SU-DHL-6 (cell line): ENCODE measurements around the gene TMPRSS9.

Experiments
- H2AFZ ChIP-seq: fragments of 200-600 bp; sonication (generic); 2 replicates; pipeline ENCODE4 v1.6.1; 2014; ENCODE audit warnings: low read depth, mild to moderate bottlenecking, moderate library complexity, mixed read lengths, antibody characterized with exemption, low read length; ENCODE audit not compliant: severe bottlenecking
- H3F3A ChIP-seq: fragments of 200-600 bp; shearing (Covaris generic); 2 replicates; pipeline ENCODE4 v1.6.0; 2016; ENCODE audit warnings: antibody characterized with exemption, mild to moderate bottlenecking; ENCODE audit not compliant: insufficient read depth
- H3K27ac ChIP-seq: fragments of 200-600 bp; sonication (generic); 2 replicates; pipeline ENCODE4 v1.5.1; 2016; ENCODE audit warnings: low read depth, mild to moderate bottlenecking, low read length, moderate library complexity, mixed read lengths
- H3K27me3 ChIP-seq: fragments of 200-600 bp; sonication (generic), shearing (Covaris generic); 2 replicates; pipeline ENCODE4 v1.6.0; 2014; ENCODE audit warnings: mild to moderate bottlenecking, low read length
- H3K36me3 ChIP-seq: fragments of 200-600 bp; sonication (generic); 2 replicates; pipeline ENCODE4 v1.6.1; 2014; ENCODE audit warnings: mild to moderate bottlenecking, low read length, mixed read lengths
- H3K4me2 ChIP-seq: fragments of 300-600, 200-600 bp; shearing (Covaris generic), sonication (generic); 2 replicates; pipeline ENCODE4 v1.6.0; 2014; ENCODE audit warnings: low read length, low read depth, mild to moderate bottlenecking; ENCODE audit not compliant: poor library complexity, severe bottlenecking
- H3K4me3 ChIP-seq: fragments of 200-600 bp; sonication (generic); 2 replicates; pipeline ENCODE4 v1.5.1; 2014; ENCODE audit warnings: antibody characterized with exemption, low read length, mild to moderate bottlenecking, mixed read lengths; ENCODE audit not compliant: insufficient read depth, poor library complexity, severe bottlenecking
- H3K79me2 ChIP-seq: fragments of 200-600 bp; sonication (generic); 2 replicates; pipeline ENCODE4 v1.6.1; 2014; ENCODE audit warnings: mild to moderate bottlenecking, low read length, moderate library complexity; ENCODE audit not compliant: insufficient read depth
- H3K9ac ChIP-seq: fragments of 200-600 bp; sonication (generic); 2 replicates; pipeline ENCODE4 v1.7.0; 2014; ENCODE audit warnings: mild to moderate bottlenecking, low read length
- H3K9me2 ChIP-seq: fragments of 200-600 bp; sonication (generic); replicated peaks from 2 replicates; pipeline ENCODE4 v1.6.1; 2014; ENCODE audit warnings: low read length; ENCODE audit not compliant: insufficient read depth
- H3K9me3 ChIP-seq: fragments of 200-600 bp; sonication (generic); 2 replicates; pipeline ENCODE4 v1.6.1; 2014; ENCODE audit warnings: low read length, mixed read lengths; ENCODE audit not compliant: insufficient read depth
- H4K20me1 ChIP-seq: fragments of 200-600 bp; sonication (generic); 2 replicates; pipeline ENCODE4 v1.6.1; 2014; ENCODE audit warnings: low read depth, mild to moderate bottlenecking, antibody characterized with exemption, low read length, moderate library complexity, mixed read lengths
- CTCF ChIP-seq: fragments of 200-600 bp; sonication (generic); IDR thresholded peaks from one replicate; pipeline ENCODE4 v1.5.1; 2017; ENCODE audit warnings: antibody characterized with exemption, mild to moderate bottlenecking, low read length, moderate library complexity; ENCODE audit not compliant: insufficient read depth, poor library complexity, severe bottlenecking
- EZH2phosphoT487 ChIP-seq: fragments of 200-600 bp; sonication (generic), shearing (Covaris generic); conservative IDR thresholded peaks from 2 replicates; pipeline ENCODE4 v1.6.1; 2018; ENCODE audit warnings: mild to moderate bottlenecking, antibody characterized with exemption, low read length, moderate library complexity, mixed read lengths

Gene TMPRSS9

GRCh38 chr19:2421581-2422306, 61.7 kb downstream of the TMPRSS9 start:
- peaks cover 26% of the 10 kb centered on the region for H3K79me2 ChIP-seq
- H3K4me2 ChIP-seq = no peak overlapping the region
- TF ChIP-seq EZH2phosphoT487 (no peak), CTCF (no peak)
- no peak overlapping the region for H2AFZ ChIP-seq
- H3K9ac ChIP-seq = no peak overlapping the region
- H3K9me2 ChIP-seq = no peaks in the 10 kb centered on the region
- no peak overlapping the region for H3K4me3 ChIP-seq
- no peaks in the 10 kb centered on the region; the same call in 1 of the 2 replicates for H3F3A ChIP-seq
- H3K36me3 ChIP-seq = no peaks in the 10 kb centered on the region
- no peak overlapping the region for H3K27ac ChIP-seq
- no peaks in the 10 kb centered on the region; the same call in 1 of the 2 replicates for H4K20me1 ChIP-seq
- H3K27me3 ChIP-seq = no peaks in the 10 kb centered on the region
- H3K9me3 ChIP-seq = no peaks in the 10 kb centered on the region

- TF ChIP-seq CTCF = no peak
- TF ChIP-seq EZH2phosphoT487 = no peak
- no peaks in the 10 kb centered on the region for H3K9me2 ChIP-seq
- no peaks in the 10 kb centered on the region; the same call in 1 of the 2 replicates for H4K20me1 ChIP-seq
- no peaks in the 10 kb centered on the region for H3K27me3 ChIP-seq
- no peaks in the 10 kb centered on the region for H3K36me3 ChIP-seq
- no peak overlapping the region for H2AFZ ChIP-seq
- peaks cover 5% of the 10 kb centered on the region for H3F3A ChIP-seq
- no peak overlapping the region for H3K4me2 ChIP-seq
- H3K79me2 ChIP-seq = peaks cover 31% of the 10 kb centered on the region
- H3K9me3 ChIP-seq = no peaks in the 10 kb centered on the region
- H3K27ac ChIP-seq = no peak overlapping the region
- no peak overlapping the region for H3K9ac ChIP-seq
- no peak overlapping the region for H3K4me3 ChIP-seq
These were observed 63.2 kb downstream of the TMPRSS9 start for GRCh38 chr19:2423071-2423914.

- Histone ChIP-seq H4K20me1 (no peaks in the 10 kb centered on the region; the same call in 1 of the 2 replicates), H3K9me3 (no peaks in the 10 kb centered on the region), H2AFZ (no peak overlapping the region), H3K79me2 (peaks cover 31% of the 10 kb centered on the region), H3F3A (peaks cover 8% of the 10 kb centered on the region), H3K27me3 (no peaks in the 10 kb centered on the region), H3K4me2 (no peak overlapping the region), H3K4me3 (no peak overlapping the region), H3K36me3 (no peaks in the 10 kb centered on the region), H3K9ac (no peak overlapping the region), H3K9me2 (no peaks in the 10 kb centered on the region), H3K27ac (no peak overlapping the region)
- TF ChIP-seq CTCF = no peak
- no peak for TF ChIP-seq EZH2phosphoT487
These were observed 64.0 kb downstream of the TMPRSS9 start for GRCh38 chr19:2423915-2424685.
